Vagina (tissue), 2 donors: ENCODE data around the gene ERP27. TPM values are rescaled to one million over a fixed set of nuclear protein-coding genes. Genes with fewer than 3 reads are reported as not detected.

Experiments used
- DNase-seq, 2 donors: peaks; one replicate each; pipeline ENCODE4 v3.0.0-alpha.2; 2017; ENCODE audit errors: extremely low spot score in 2 of 2
- H3K27ac ChIP-seq: fragments of 200-600 bp; sonication (generic); one replicate; pipeline ENCODE4 v1.5.1; 2019
- H3K27me3 ChIP-seq: fragments of 200-600 bp; sonication (generic); one replicate; pipeline ENCODE4 v1.5.1; 2019
- H3K36me3 ChIP-seq, 2 donors: fragments of 200-600 bp; sonication (generic); one replicate each; pipeline ENCODE4 v1.5.1; 2017 to 2019
- H3K4me1 ChIP-seq: fragments of 200-600 bp; sonication (generic); one replicate; pipeline ENCODE4 v1.5.1; 2019
- H3K4me3 ChIP-seq, 2 donors: fragments of 200-600 bp; sonication (generic); 1 replicate in 1 of 2; 2 replicates in 1 of 2; pipeline ENCODE4 v1.5.1; 2016 to 2019
- H3K9me3 ChIP-seq: fragments of 200-600 bp; sonication (generic); one replicate; pipeline ENCODE4 v1.5.1; 2019
- CTCF ChIP-seq, 3 experiments: fragments of 450-650 bp in 2 of 3; fragments of 200-600 bp in 1 of 3; sonication (generic) in 1 of 3; IDR thresholded peaks; one replicate each; pipeline ENCODE4 v1.5.1; 2017 to 2019; ENCODE audit warnings: antibody characterized with exemption in 3 of 3, mild to moderate bottlenecking in 2 of 3, moderate library complexity in 2 of 3
- POLR2A ChIP-seq, 2 donors: fragments of 450-650 bp; IDR thresholded peaks; one replicate each; pipeline ENCODE4 v1.6.1; 2017; ENCODE audit warnings: antibody characterized with exemption in 2 of 2, mild to moderate bottlenecking in 2 of 2, moderate library complexity in 2 of 2
- POLR2AphosphoS5 ChIP-seq, 2 donors: sonication (generic); formaldehyde crosslinking; IDR thresholded peaks; one replicate each; pipeline ENCODE4 v1.9.0; 2017; ENCODE audit warnings: antibody characterized with exemption in 2 of 2, mild to moderate bottlenecking in 2 of 2, low read depth in 1 of 2; ENCODE audit not compliant: insufficient read depth in 1 of 2
- intact Hi-C: fragments of 100-400 bp; cut with DNase I; formaldehyde crosslinking; loops from one replicate; pipeline ENCODE4 v1.15.1; 2023
- total RNA-seq: library from RNA; depleted of rRNA; stranded (reverse); fragments of >200 nt; gene quantifications from one replicate; pipeline ENCODE4 v1.2.3, GENCODE V29; 2016

Gene ERP27
- total RNA-seq, 1 donor from 2014 or later: 2.2 TPM

GRCh38 chr12:14934511-14934910 lies 3.8 kb downstream of the ERP27 start:
- Histone ChIP-seq H3K9me3 (no peaks in the 10 kb centered on the region), H3K4me1 (peaks cover 20% of the 10 kb centered on the region), H3K4me3 (no peak overlapping the region), H3K27me3 (no peaks in the 10 kb centered on the region), H3K27ac (peak overlapping the region; percentile 15), H3K36me3 (no peaks in the 10 kb centered on the region)
- no peak for DNase-seq
- TF ChIP-seq CTCF (IDR thresholded peaks at IDR 0.05): no peak
- no peak for TF ChIP-seq POLR2A (IDR thresholded peaks at IDR 0.05)
- TF ChIP-seq POLR2AphosphoS5 (IDR thresholded peaks at IDR 0.05; ENCODE audit: insufficient read depth in 1 of 2, low read depth in 1 of 2): no peak
- intact Hi-C loops: no loop called here

- no peak overlapping the region for H3K27ac ChIP-seq
- H3K27me3 ChIP-seq: no peaks in the 10 kb centered on the region
- no peak overlapping the region for H3K4me3 ChIP-seq
- no peak for DNase-seq
- H3K36me3 ChIP-seq: no peaks in the 10 kb centered on the region
- H3K4me1 ChIP-seq: peaks cover 30% of the 10 kb centered on the region
- no peak for TF ChIP-seq POLR2AphosphoS5 (IDR thresholded peaks at IDR 0.05; ENCODE audit: insufficient read depth in 1 of 2, low read depth in 1 of 2)
- TF ChIP-seq CTCF (IDR thresholded peaks at IDR 0.05): no peak
- no peak for TF ChIP-seq POLR2A (IDR thresholded peaks at IDR 0.05)
- no peaks in the 10 kb centered on the region for H3K9me3 ChIP-seq
- intact Hi-C loops: no loop called here
Observed at GRCh38 chr12:14931791-14932560, 6.4 kb downstream of the ERP27 start.

- Histone ChIP-seq H3K27ac (no peak overlapping the region), H3K27me3 (no peaks in the 10 kb centered on the region), H3K4me3 (no peak overlapping the region), H3K4me1 (peaks cover 30% of the 10 kb centered on the region), H3K9me3 (no peaks in the 10 kb centered on the region), H3K36me3 (no peaks in the 10 kb centered on the region)
- intact Hi-C loops: no loop called here
- TF ChIP-seq POLR2AphosphoS5 (IDR thresholded peaks at IDR 0.05; ENCODE audit: insufficient read depth in 1 of 2, low read depth in 1 of 2) (no peak), POLR2A (IDR thresholded peaks at IDR 0.05) (no peak), CTCF (IDR thresholded peaks at IDR 0.05) (no peak)
- no peak for DNase-seq
Observed at GRCh38 chr12:14931359-14931758, 7.0 kb downstream of the ERP27 start.

- TF ChIP-seq POLR2A (IDR thresholded peaks at IDR 0.05) (no peak), POLR2AphosphoS5 (IDR thresholded peaks at IDR 0.05; ENCODE audit: insufficient read depth in 1 of 2, low read depth in 1 of 2) (no peak), CTCF (IDR thresholded peaks at IDR 0.05) (no peak)
- Histone ChIP-seq H3K27ac (no peak overlapping the region), H3K4me3 (no peak overlapping the region), H3K27me3 (no peaks in the 10 kb centered on the region), H3K9me3 (no peaks in the 10 kb centered on the region), H3K4me1 (peaks cover 30% of the 10 kb centered on the region), H3K36me3 (no peaks in the 10 kb centered on the region)
- no peak for DNase-seq
- intact Hi-C loops: no loop called here
Observed at GRCh38 chr12:14930299-14930698, 8.0 kb downstream of the ERP27 start.

GRCh38 chr12:14928931-14929330 lies 9.4 kb downstream of the ERP27 start:
- no peak overlapping the region for H3K4me3 ChIP-seq
- intact Hi-C loops: no loop called here
- H3K4me1 ChIP-seq: peaks cover 30% of the 10 kb centered on the region
- no peak for TF ChIP-seq CTCF (IDR thresholded peaks at IDR 0.05)
- no peak for TF ChIP-seq POLR2A (IDR thresholded peaks at IDR 0.05)
- TF ChIP-seq POLR2AphosphoS5 (IDR thresholded peaks at IDR 0.05; ENCODE audit: insufficient read depth in 1 of 2, low read depth in 1 of 2): no peak
- no peaks in the 10 kb centered on the region for H3K9me3 ChIP-seq
- H3K27me3 ChIP-seq: no peaks in the 10 kb centered on the region
- H3K27ac ChIP-seq: no peak overlapping the region
- H3K36me3 ChIP-seq: no peaks in the 10 kb centered on the region
- no peak for DNase-seq
